Uterus (tissue), 2 donors: ENCODE results near the gene TPO.

Experiments used
- POLR2A ChIP-seq, 2 donors: fragments of 450-650 bp; IDR thresholded peaks; one replicate each; pipeline ENCODE4 v1.6.1; 2016; ENCODE audit warnings: antibody characterized with exemption in 2 of 2, mild to moderate bottlenecking in 1 of 2, moderate library complexity in 1 of 2
- TF ChIP-seq, protein P1 (sequence below), 4 experiments: fragments of 200-600 bp in 2 of 4; fragments of 450-650 bp in 2 of 4; sonication (generic) in 2 of 4; IDR thresholded peaks; one replicate each; pipeline ENCODE4 v1.5.1; 2016 to 2019; ENCODE audit warnings: antibody characterized with exemption in 4 of 4, mild to moderate bottlenecking in 2 of 4, moderate library complexity in 1 of 4

DNA sequence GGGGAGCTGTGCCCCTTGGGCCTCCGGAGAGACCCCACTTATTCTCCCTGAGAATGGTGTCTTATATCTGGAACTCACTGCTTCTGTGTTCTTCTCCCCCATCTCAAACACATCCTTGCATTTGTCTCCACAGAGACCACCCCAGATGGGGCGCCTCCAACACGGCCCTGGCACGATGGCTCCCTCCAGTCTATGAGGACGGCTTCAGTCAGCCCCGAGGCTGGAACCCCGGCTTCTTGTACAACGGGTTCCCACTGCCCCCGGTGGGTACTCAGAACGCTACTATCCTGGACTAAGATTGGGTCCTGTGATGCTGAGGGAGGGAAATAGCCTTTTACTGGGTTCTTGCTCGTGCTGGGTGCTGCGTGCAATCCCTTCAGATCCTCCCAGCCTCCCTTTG, 40.3 kb downstream of the TPO start:
- TF ChIP-seq, protein P1, sequence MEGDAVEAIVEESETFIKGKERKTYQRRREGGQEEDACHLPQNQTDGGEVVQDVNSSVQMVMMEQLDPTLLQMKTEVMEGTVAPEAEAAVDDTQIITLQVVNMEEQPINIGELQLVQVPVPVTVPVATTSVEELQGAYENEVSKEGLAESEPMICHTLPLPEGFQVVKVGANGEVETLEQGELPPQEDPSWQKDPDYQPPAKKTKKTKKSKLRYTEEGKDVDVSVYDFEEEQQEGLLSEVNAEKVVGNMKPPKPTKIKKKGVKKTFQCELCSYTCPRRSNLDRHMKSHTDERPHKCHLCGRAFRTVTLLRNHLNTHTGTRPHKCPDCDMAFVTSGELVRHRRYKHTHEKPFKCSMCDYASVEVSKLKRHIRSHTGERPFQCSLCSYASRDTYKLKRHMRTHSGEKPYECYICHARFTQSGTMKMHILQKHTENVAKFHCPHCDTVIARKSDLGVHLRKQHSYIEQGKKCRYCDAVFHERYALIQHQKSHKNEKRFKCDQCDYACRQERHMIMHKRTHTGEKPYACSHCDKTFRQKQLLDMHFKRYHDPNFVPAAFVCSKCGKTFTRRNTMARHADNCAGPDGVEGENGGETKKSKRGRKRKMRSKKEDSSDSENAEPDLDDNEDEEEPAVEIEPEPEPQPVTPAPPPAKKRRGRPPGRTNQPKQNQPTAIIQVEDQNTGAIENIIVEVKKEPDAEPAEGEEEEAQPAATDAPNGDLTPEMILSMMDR (IDR thresholded peaks at IDR 0.05) = no peak
- no peak for TF ChIP-seq POLR2A (IDR thresholded peaks at IDR 0.05)
